Measurements from ENCODE around the gene KRTAP21-3.

GRCh38 chr21:30760776-30761175 lies 42.2 kb upstream of the KRTAP21-3 start:
- no peak for TF ChIP-seq CTCF (IDR thresholded peaks at IDR 0.05)
- TF ChIP-seq POLR2AphosphoS5 (IDR thresholded peaks at IDR 0.05) = no peak
- no peak for TF ChIP-seq POLR2A (IDR thresholded peaks at IDR 0.05)
- no peak for TF ChIP-seq EP300 (IDR thresholded peaks at IDR 0.05)

Data from gastroesophageal sphincter (tissue), 3 donors.